ENCODE measurements around the gene HIP1R. TPM values are rescaled to one million over a fixed set of nuclear protein-coding genes. Genes with fewer than 3 reads are reported as not detected.
A peak's percentile ranks its signal among the peaks of the same experiment; 100 is the strongest.

Gene HIP1R
- total and polyA plus RNA-seq, 2 of the 8 experiments (the other 6 are each of a cell fraction or from before 2014, with no cell fraction given), result 11.2 to 14.5 TPM

DNA sequence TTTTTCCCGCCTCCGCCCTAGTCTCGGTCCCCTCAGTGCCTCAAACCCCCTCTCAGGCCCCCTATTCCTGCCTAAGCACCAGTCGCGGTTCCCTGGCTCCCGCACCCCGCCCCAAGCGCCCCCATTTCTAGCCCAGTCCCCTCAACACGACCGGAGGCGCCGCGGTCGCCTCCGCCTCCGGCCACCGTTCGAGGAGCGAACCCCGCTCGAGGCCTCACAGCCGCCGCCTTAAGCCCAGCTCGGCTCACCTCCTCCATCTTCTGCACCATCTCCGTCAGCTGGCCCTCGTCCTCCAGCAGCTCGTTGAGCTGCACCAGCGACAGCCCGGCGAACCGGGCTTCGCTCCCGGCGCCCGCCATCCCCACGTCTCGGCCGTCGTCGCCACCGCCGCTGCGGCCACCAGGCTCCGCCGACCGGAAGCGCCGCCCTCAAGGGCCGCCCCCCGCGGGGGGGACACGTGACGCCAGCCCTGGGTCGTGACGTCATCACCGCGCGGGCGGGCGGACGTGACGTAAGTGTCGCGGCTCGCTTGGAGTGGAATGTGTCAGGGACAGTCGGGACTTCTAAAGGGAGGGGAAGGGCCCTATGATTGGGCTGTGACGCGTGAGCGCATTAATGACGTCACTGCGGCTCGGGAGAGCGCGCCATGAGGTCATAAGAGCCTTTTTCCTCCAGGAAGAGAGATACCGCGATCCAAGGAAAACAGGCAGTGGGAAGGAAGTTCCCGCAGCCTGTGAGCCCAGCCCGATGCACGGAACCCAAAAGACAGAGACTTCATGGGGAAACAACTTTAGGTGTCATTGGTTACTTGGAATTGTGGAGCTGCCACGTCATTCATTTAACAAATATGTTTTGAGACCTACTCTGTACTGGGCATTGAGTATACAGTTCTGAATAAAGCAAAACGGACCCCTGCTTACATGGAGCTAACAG, 60.7 kb downstream of the HIP1R start, which contains the start of gene VPS37B (continued):
- TF ChIP-seq PHF8 (conservative IDR thresholded peaks at IDR 0.05; ENCODE audit: low read depth, low read length) (peak; percentile 89), KDM1A (IDR thresholded peaks at IDR 0.05; ENCODE audit: borderline replicate concordance, low read length) (peak; percentile 38; the same call in 1 of the 2 replicates), ASH2L (IDR thresholded peaks at IDR 0.05; ENCODE audit: low read length) (peak; percentile 63), SAP30 (IDR thresholded peaks at IDR 0.05; ENCODE audit: insufficient read depth, insufficient replicate concordance, low read length) (no peak), SRF (IDR thresholded peaks at IDR 0.05; ENCODE audit: low read depth, low read length) (no peak), BCL11A (IDR thresholded peaks at IDR 0.05; ENCODE audit: low read depth in 2 of 2, low read length in 2 of 2) (no peak), GTF2F1 (IDR thresholded peaks at IDR 0.05; ENCODE audit: borderline replicate concordance, low read depth, low read length) (0 out of 2 replicates have a peak, but pooled peaks have one; percentile 23), RFX5 (IDR thresholded peaks at IDR 0.05; ENCODE audit: borderline replicate concordance, low read depth, low read length) (no peak), RXRA (IDR thresholded peaks at IDR 0.05; ENCODE audit: insufficient read depth, low read depth, low read length) (no peak), KDM4A (IDR thresholded peaks at IDR 0.05; ENCODE audit: low read depth, low read length, severe bottlenecking) (peak; percentile 89), JUN (IDR thresholded peaks at IDR 0.05; ENCODE audit: low read depth, low read length) (peak; percentile 80; the same call in 1 of the 2 replicates), CBX8 (IDR thresholded peaks at IDR 0.05; ENCODE audit: borderline replicate concordance, low read depth, low read length) (no peak), ZNF274 (IDR thresholded peaks at IDR 0.05; ENCODE audit: borderline replicate concordance, extremely low read depth, low read length) (no peak), TBP (IDR thresholded peaks at IDR 0.05; ENCODE audit: low read depth, low read length) (peak; percentile 53; the same call in 1 of the 2 replicates), JUND (IDR thresholded peaks at IDR 0.05; ENCODE audit: low read length) (peak; percentile 97), TEAD4 (IDR thresholded peaks at IDR 0.05; ENCODE audit: low read depth, low read length) (peak; percentile 74), RBBP5 (IDR thresholded peaks at IDR 0.05; ENCODE audit: borderline replicate concordance, low read depth, low read length) (peak; percentile 77; the same call in 1 of the 2 replicates), CHD1 (IDR thresholded peaks at IDR 0.05; ENCODE audit: low read depth, low read length) (no peak), SIRT6 (IDR thresholded peaks at IDR 0.05; ENCODE audit: low read length) (no peak), NRF1 (IDR thresholded peaks at IDR 0.05; ENCODE audit: low read depth, low read length) (no peak), CHD2 (IDR thresholded peaks at IDR 0.05; ENCODE audit: low read length) (peak; percentile 25; the same call in 1 of the 2 replicates)
- TF ChIP-seq, protein P1, sequence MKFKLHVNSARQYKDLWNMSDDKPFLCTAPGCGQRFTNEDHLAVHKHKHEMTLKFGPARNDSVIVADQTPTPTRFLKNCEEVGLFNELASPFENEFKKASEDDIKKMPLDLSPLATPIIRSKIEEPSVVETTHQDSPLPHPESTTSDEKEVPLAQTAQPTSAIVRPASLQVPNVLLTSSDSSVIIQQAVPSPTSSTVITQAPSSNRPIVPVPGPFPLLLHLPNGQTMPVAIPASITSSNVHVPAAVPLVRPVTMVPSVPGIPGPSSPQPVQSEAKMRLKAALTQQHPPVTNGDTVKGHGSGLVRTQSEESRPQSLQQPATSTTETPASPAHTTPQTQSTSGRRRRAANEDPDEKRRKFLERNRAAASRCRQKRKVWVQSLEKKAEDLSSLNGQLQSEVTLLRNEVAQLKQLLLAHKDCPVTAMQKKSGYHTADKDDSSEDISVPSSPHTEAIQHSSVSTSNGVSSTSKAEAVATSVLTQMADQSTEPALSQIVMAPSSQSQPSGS (IDR thresholded peaks at IDR 0.05; ENCODE audit: low read length), result peak; percentile 98
